IMR-90 (cell line): Measurements from ENCODE around the gene GLTPD2. TPM values are rescaled to one million over a fixed set of nuclear protein-coding genes. Genes with fewer than 3 reads are reported as not detected.

ENCODE experiments used
- ATAC-seq: fragments of 200-7000 bp; cut with Tn5 transposase; 2 replicates; pipeline ENCODE4 v1.9.1; 2020; ENCODE audit warnings: low read depth, mild to moderate bottlenecking, moderate library complexity
- BruUV-seq: library from RNA; stranded (reverse); fragments of 400-500 nt; replicated peaks from 2 replicates; lab custom pipeline; 2021; lab: Mats Ljungman, UMichigan
- CTCF ChIA-PET: fragments of 300-600 bp; formaldehyde crosslinking; extraction: SDS; loops from one replicate; lab custom pipeline; 2021; ENCODE audit warnings: antibody characterized with exemption; lab: Yijun Ruan, JAX
- POLR2A ChIA-PET: fragments of 300-600 bp; sonication (Branson Sonifier 250); formaldehyde crosslinking; loops from one replicate; lab custom pipeline; 2022; ENCODE audit warnings: antibody characterized with exemption; ENCODE audit not compliant: unreplicated experiment; lab: Charles Lee
- DNase-seq: peaks from one replicate; pipeline ENCODE4 v3.0.0; 2013
- H2AFZ ChIP-seq: replicated peaks from 2 replicates; pipeline ENCODE3; 2013; ENCODE audit warnings: low read length, mild to moderate bottlenecking; ENCODE audit not compliant: poor library complexity
- H2AK5ac ChIP-seq: 2 replicates; pipeline ENCODE4 v1.6.1; 2013; ENCODE audit warnings: low read depth, low read length, inconsistent platforms
- H2AK9ac ChIP-seq: replicated peaks from 2 replicates; pipeline ENCODE3; 2013; ENCODE audit warnings: mild to moderate bottlenecking, low read depth, low read length, moderate library complexity; ENCODE audit not compliant: poor library complexity
- H2BK120ac ChIP-seq: 2 replicates; pipeline ENCODE4 v1.6.1; 2013; ENCODE audit warnings: low read depth, low read length, inconsistent platforms
- H2BK15ac ChIP-seq: 3 replicates; pipeline ENCODE4 v1.6.1; 2013; ENCODE audit warnings: low read depth, low read length, inconsistent platforms
- H2BK20ac ChIP-seq: 2 replicates; pipeline ENCODE4 v1.6.1; 2013; ENCODE audit warnings: low read depth, mild to moderate bottlenecking, inconsistent platforms, low read length, moderate library complexity
- H2BK5ac ChIP-seq: 2 replicates; pipeline ENCODE4 v1.6.1; 2013; ENCODE audit warnings: mild to moderate bottlenecking, low read depth, low read length, inconsistent platforms; ENCODE audit not compliant: poor library complexity, severe bottlenecking
- H3K14ac ChIP-seq: replicated peaks from 2 replicates; pipeline ENCODE4 v1.6.1; 2013; ENCODE audit warnings: low read depth, low read length, inconsistent platforms
- H3K18ac ChIP-seq: 2 replicates; pipeline ENCODE4 v1.6.1; 2013; ENCODE audit warnings: low read depth, low read length, control low read depth
- H3K23ac ChIP-seq: 2 replicates; pipeline ENCODE4 v1.6.1; 2013; ENCODE audit warnings: low read depth, low read length, inconsistent platforms
- H3K27ac ChIP-seq: 2 replicates; pipeline ENCODE4 v1.5.1; 2013; ENCODE audit warnings: mild to moderate bottlenecking, control low read depth, low read length; ENCODE audit not compliant: insufficient read depth
- H3K27me3 ChIP-seq: 2 replicates; pipeline ENCODE4 v1.6.1; 2013; ENCODE audit warnings: low read length; ENCODE audit not compliant: control insufficient read depth, insufficient read depth
- H3K36me3 ChIP-seq: 2 replicates; pipeline ENCODE4 v1.6.1; 2013; ENCODE audit warnings: low read length, mixed read lengths; ENCODE audit not compliant: control insufficient read depth, insufficient read depth
- H3K4ac ChIP-seq: 2 replicates; pipeline ENCODE4 v1.6.1; 2013; ENCODE audit warnings: low read depth, low read length, inconsistent platforms
- H3K4me1 ChIP-seq: 2 replicates; pipeline ENCODE4 v1.6.1; 2013; ENCODE audit warnings: low read length, mixed read lengths; ENCODE audit not compliant: control insufficient read depth, insufficient read depth
- H3K4me2 ChIP-seq: 2 replicates; pipeline ENCODE4 v1.6.1; 2013; ENCODE audit warnings: low read depth, mild to moderate bottlenecking, control low read depth, low read length, moderate library complexity
- H3K4me3 ChIP-seq: 2 replicates; pipeline ENCODE4 v1.5.1; 2013; ENCODE audit warnings: low read depth, mild to moderate bottlenecking, control low read depth, low read length, moderate library complexity; ENCODE audit not compliant: insufficient read depth
- H3K56ac ChIP-seq: 2 replicates; pipeline ENCODE4 v1.6.1; 2013; ENCODE audit warnings: low read length, inconsistent platforms; ENCODE audit not compliant: insufficient read depth; ENCODE audit errors: extremely low read depth
- H3K79me1 ChIP-seq, 2 experiments: 2 replicates each; pipeline ENCODE4 v1.6.1; 2013; ENCODE audit warnings: low read length in 2 of 2, inconsistent platforms in 1 of 2, low read depth in 1 of 2
- H3K9ac ChIP-seq: 2 replicates; pipeline ENCODE4 v1.6.1; 2013; ENCODE audit warnings: low read depth, low read length, control low read depth
- H3K9me1 ChIP-seq: 2 replicates; pipeline ENCODE4 v1.6.1; 2013; ENCODE audit warnings: low read length, inconsistent platforms; ENCODE audit not compliant: insufficient read depth
- H3K9me3 ChIP-seq: 2 replicates; pipeline ENCODE4 v1.6.1; 2013; ENCODE audit warnings: low read length; ENCODE audit not compliant: control insufficient read depth, insufficient read depth
- H4K20me1 ChIP-seq: 2 replicates; pipeline ENCODE4 v1.6.1; 2013; ENCODE audit warnings: low read length, inconsistent platforms; ENCODE audit not compliant: insufficient read depth
- H4K5ac ChIP-seq: 2 replicates; pipeline ENCODE4 v1.6.1; 2013; ENCODE audit warnings: mild to moderate bottlenecking, low read depth, low read length, control low read depth
- H4K8ac ChIP-seq, 2 experiments: 2 replicates each; pipeline ENCODE4 v1.6.1; 2013; ENCODE audit warnings: low read depth in 2 of 2, low read length in 2 of 2, control low read depth in 1 of 2, inconsistent platforms in 1 of 2
- H4K91ac ChIP-seq: 2 replicates; pipeline ENCODE4 v1.6.1; 2013; ENCODE audit warnings: low read depth, low read length, inconsistent platforms; ENCODE audit not compliant: insufficient read depth
- BHLHE40 ChIP-seq: fragments of 150-350 bp; IDR thresholded peaks from 2 replicates; pipeline ENCODE4 v1.6.1; 2016; ENCODE audit warnings: mild to moderate bottlenecking, low read depth, low read length
- CEBPB ChIP-seq: IDR thresholded peaks from 2 replicates; pipeline ENCODE4 v1.6.1; 2012; ENCODE audit warnings: low read depth, low read length, improper control_type of control experiment
- CHD1 ChIP-seq: IDR thresholded peaks from 2 replicates; pipeline ENCODE4 v1.6.1; 2012; ENCODE audit warnings: low read depth, low read length, improper control_type of control experiment
- FOS ChIP-seq: fragments of 150-350 bp; IDR thresholded peaks from 2 replicates; pipeline ENCODE4 v1.6.1; 2016; ENCODE audit warnings: low read depth, low read length
- MAFK ChIP-seq: IDR thresholded peaks from 2 replicates; pipeline ENCODE4 v1.6.1; 2012; ENCODE audit warnings: low read depth, low read length, improper control_type of control experiment
- MAZ ChIP-seq: IDR thresholded peaks from 2 replicates; pipeline ENCODE4 v1.6.1; 2012; ENCODE audit warnings: low read depth, mild to moderate bottlenecking, low read length, improper control_type of control experiment, moderate library complexity, borderline replicate concordance
- MXI1 ChIP-seq: IDR thresholded peaks from 2 replicates; pipeline ENCODE4 v1.6.1; 2012; ENCODE audit warnings: low read depth, mild to moderate bottlenecking, low read length, moderate library complexity, borderline replicate concordance
- NFE2L2 ChIP-seq: fragments of 150-350 bp; IDR thresholded peaks from 2 replicates; pipeline ENCODE4 v1.6.1; 2016; ENCODE audit warnings: low read depth, mild to moderate bottlenecking, low read length
- POLR2A ChIP-seq: IDR thresholded peaks from 2 replicates; pipeline ENCODE4 v1.6.1; 2012; ENCODE audit warnings: mild to moderate bottlenecking, low read depth, low read length
- RAD21 ChIP-seq: IDR thresholded peaks from 2 replicates; pipeline ENCODE4 v1.6.1; 2012; ENCODE audit warnings: low read length, improper control_type of control experiment
- RCOR1 ChIP-seq: IDR thresholded peaks from 2 replicates; pipeline ENCODE4 v1.6.1; 2012; ENCODE audit warnings: mild to moderate bottlenecking, low read length, improper control_type of control experiment; ENCODE audit not compliant: insufficient replicate concordance
- RFX5 ChIP-seq: IDR thresholded peaks from 2 replicates; pipeline ENCODE4 v1.8.0; 2012; ENCODE audit warnings: low read depth, mild to moderate bottlenecking, low read length, moderate library complexity
- SMC3 ChIP-seq: fragments of 150-350 bp; IDR thresholded peaks from 2 replicates; pipeline ENCODE4 v1.6.1; 2016; ENCODE audit warnings: low read depth, mild to moderate bottlenecking, antibody characterized with exemption, low read length, moderate library complexity
- WGBS, 2 experiments: methylation state at CpG; one replicate each; pipeline versions ENCODE4 v1.1.5 to v1.1.7; 2013; ENCODE audit warnings: missing lambda C conversion rate in 2 of 2; ENCODE audit not compliant: insufficient read length in 1 of 2; ENCODE audit errors: extremely low coverage in 2 of 2; 5-methylcytosine and 5-hydroxymethylcytosine counted together
- dilution Hi-C: fragments of 300-500 bp; cut with HindIII; formaldehyde crosslinking; loops from one replicate; pipeline ENCODE4 v1.14.3; 2018; ENCODE audit warnings: low sequenced_read_pairs; ENCODE audit not compliant: unreplicated experiment
- in situ Hi-C: fragments of 300-500 bp; cut with MboI; formaldehyde crosslinking; loops from 3 replicates; pipeline ENCODE4 v1.14.3; 2019; ENCODE audit warnings: low sequenced_read_pairs, inconsistent platforms, mixed read lengths
- intact Hi-C: fragments of 100-400 bp; cut with micrococcal nuclease; formaldehyde crosslinking; loops from 2 replicates; pipeline ENCODE4 v1.10.0; 2022
- polyA plus RNA-seq, 3 experiments: library from polyadenylated mRNA; depleted of rRNA; stranded (reverse); fragments of >200 nt; gene quantifications; 2 replicates each; pipeline ENCODE4 v1.2.3, GENCODE V29; 2012; ENCODE audit warnings: low replicate concordance in 1 of 3
- total RNA-seq: library from RNA; depleted of rRNA; stranded (reverse); fragments of >200 nt; gene quantifications from 2 replicates; pipeline ENCODE4 v1.2.3, GENCODE V29; 2012
- TF ChIP-seq, protein P1 (sequence below): fragments of 150-350 bp; IDR thresholded peaks from 2 replicates; pipeline ENCODE4 v1.6.1; 2016; ENCODE audit warnings: low read depth, mild to moderate bottlenecking, low read length, moderate library complexity, borderline replicate concordance
- TF ChIP-seq, protein P2 (sequence below): fragments of 150-350 bp; IDR thresholded peaks from 2 replicates; pipeline ENCODE4 v1.6.1; 2017; ENCODE audit warnings: mild to moderate bottlenecking, antibody characterized with exemption, low read length, low read depth
- TF ChIP-seq, protein P3 (sequence below): conservative IDR thresholded peaks from 2 replicates; pipeline ENCODE4 v1.5.1; 2012; ENCODE audit warnings: mild to moderate bottlenecking, low read depth, low read length, improper control_type of control experiment

The GLTPD2 gene
- total and polyA plus RNA-seq, 2 of the 4 experiments (the other 2 are of a cell fraction): not detected

DNA sequence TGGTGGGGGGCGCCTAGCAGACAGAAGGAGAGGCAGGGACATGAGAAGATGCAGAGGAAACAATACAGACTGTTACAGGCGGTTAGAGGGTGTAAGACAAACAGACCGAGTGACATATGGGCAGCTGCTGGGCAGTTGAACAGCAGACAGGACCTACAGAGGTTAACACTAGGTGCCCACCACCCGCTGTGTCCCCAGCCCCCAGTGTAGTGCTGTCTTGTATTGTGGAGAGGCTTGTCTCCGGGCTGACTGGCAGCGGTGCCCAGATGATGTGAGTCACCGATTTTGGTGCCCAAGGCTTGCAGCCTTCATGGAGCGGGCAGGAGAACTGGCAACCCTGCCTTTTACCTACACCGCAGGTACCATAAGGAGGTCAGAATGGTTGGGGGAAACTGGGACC, 46.6 kb upstream of the GLTPD2 start:
- CTCF ChIA-PET: no interaction called here
- DNase-seq: no peak

More for the DNA sequence above, 46.6 kb upstream of the GLTPD2 start:
- Histone ChIP-seq H4K5ac (no peak overlapping the region), H2AK5ac (no peak overlapping the region), H3K4ac (no peak overlapping the region), H3K18ac (no peak overlapping the region), H3K4me1 (peaks cover 8% of the 10 kb centered on the region; the same call in 1 of the 2 replicates), H2AFZ (no peak overlapping the region), H3K79me1 (no peaks in the 10 kb centered on the region), H2BK15ac (no peak overlapping the region), H3K36me3 (no peaks in the 10 kb centered on the region), H2BK120ac (no peak overlapping the region), H3K9ac (no peak overlapping the region), H3K4me3 (no peak overlapping the region), H3K23ac (no peak overlapping the region), H3K4me2 (no peak overlapping the region), H4K20me1 (no peaks in the 10 kb centered on the region), H4K91ac (no peak overlapping the region), H3K9me3 (no peaks in the 10 kb centered on the region), H2BK20ac (no peak overlapping the region), H2AK9ac (peak overlapping the region; percentile 72), H3K27ac (no peak overlapping the region), H3K9me1 (no peaks in the 10 kb centered on the region), H4K8ac (no peak overlapping the region), H3K14ac (no peak overlapping the region), H3K56ac (no peak overlapping the region), H3K27me3 (peaks cover 79% of the 10 kb centered on the region), H2BK5ac (no peak overlapping the region)
- BruUV-seq: no TSS peak
- no peak for ATAC-seq
- WGBS, 2 experiments: 81% methylated on average over 2 of the region's 9 CpGs; no CpG with 5 or more reads in 1 of the 2 experiments
- dilution Hi-C loops (no loop called here), in situ Hi-C loops (no loop called here), intact Hi-C loops (no loop called here)
- TF ChIP-seq, protein P1, sequence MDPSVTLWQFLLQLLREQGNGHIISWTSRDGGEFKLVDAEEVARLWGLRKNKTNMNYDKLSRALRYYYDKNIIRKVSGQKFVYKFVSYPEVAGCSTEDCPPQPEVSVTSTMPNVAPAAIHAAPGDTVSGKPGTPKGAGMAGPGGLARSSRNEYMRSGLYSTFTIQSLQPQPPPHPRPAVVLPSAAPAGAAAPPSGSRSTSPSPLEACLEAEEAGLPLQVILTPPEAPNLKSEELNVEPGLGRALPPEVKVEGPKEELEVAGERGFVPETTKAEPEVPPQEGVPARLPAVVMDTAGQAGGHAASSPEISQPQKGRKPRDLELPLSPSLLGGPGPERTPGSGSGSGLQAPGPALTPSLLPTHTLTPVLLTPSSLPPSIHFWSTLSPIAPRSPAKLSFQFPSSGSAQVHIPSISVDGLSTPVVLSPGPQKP: no peak
- no peak for TF ChIP-seq RFX5
- TF ChIP-seq BHLHE40: no peak
- no peak for TF ChIP-seq MAFK
- TF ChIP-seq RCOR1: no peak
- no peak for TF ChIP-seq CHD1
- TF ChIP-seq FOS: no peak
- no peak for TF ChIP-seq MXI1
- TF ChIP-seq MAZ: no peak
- TF ChIP-seq RAD21: no peak
- no peak for TF ChIP-seq CEBPB
- no peak for TF ChIP-seq SMC3
- no peak for TF ChIP-seq NFE2L2
- TF ChIP-seq, protein P2, sequence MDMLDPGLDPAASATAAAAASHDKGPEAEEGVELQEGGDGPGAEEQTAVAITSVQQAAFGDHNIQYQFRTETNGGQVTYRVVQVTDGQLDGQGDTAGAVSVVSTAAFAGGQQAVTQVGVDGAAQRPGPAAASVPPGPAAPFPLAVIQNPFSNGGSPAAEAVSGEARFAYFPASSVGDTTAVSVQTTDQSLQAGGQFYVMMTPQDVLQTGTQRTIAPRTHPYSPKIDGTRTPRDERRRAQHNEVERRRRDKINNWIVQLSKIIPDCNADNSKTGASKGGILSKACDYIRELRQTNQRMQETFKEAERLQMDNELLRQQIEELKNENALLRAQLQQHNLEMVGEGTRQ: no peak
- TF ChIP-seq, protein P3, sequence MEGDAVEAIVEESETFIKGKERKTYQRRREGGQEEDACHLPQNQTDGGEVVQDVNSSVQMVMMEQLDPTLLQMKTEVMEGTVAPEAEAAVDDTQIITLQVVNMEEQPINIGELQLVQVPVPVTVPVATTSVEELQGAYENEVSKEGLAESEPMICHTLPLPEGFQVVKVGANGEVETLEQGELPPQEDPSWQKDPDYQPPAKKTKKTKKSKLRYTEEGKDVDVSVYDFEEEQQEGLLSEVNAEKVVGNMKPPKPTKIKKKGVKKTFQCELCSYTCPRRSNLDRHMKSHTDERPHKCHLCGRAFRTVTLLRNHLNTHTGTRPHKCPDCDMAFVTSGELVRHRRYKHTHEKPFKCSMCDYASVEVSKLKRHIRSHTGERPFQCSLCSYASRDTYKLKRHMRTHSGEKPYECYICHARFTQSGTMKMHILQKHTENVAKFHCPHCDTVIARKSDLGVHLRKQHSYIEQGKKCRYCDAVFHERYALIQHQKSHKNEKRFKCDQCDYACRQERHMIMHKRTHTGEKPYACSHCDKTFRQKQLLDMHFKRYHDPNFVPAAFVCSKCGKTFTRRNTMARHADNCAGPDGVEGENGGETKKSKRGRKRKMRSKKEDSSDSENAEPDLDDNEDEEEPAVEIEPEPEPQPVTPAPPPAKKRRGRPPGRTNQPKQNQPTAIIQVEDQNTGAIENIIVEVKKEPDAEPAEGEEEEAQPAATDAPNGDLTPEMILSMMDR: no peak
- TF ChIP-seq POLR2A: no peak
- POLR2A ChIA-PET: no interaction called here
